Parathyroid adenoma (tissue), 2 donors: ENCODE results near the gene COX10.

Experiments
- H2AFZ ChIP-seq: fragments of 300-600 bp; sonication (generic); one replicate; pipeline ENCODE4 v1.7.0; 2017; ENCODE audit warnings: antibody characterized with exemption, mild to moderate bottlenecking
- H3K27ac ChIP-seq: fragments of 300-600 bp; sonication (generic); one replicate; pipeline ENCODE4 v1.7.0; 2017
- H3K27me3 ChIP-seq: fragments of 300-600 bp; sonication (generic); one replicate; pipeline ENCODE4 v1.7.0; 2017; ENCODE audit warnings: low read length; ENCODE audit not compliant: control insufficient read depth, insufficient read depth
- H3K36me3 ChIP-seq: fragments of 300-600 bp; sonication (generic); one replicate; pipeline ENCODE4 v1.7.0; 2017; ENCODE audit warnings: low read length; ENCODE audit not compliant: control insufficient read depth, insufficient read depth
- H3K4me1 ChIP-seq: fragments of 300-600 bp; sonication (generic); one replicate; pipeline ENCODE4 v1.7.0; 2017; ENCODE audit warnings: control low read depth
- H3K4me2 ChIP-seq: fragments of 300-600 bp; sonication (generic); one replicate; pipeline ENCODE4 v1.7.0; 2017; ENCODE audit warnings: low read length
- H3K4me3 ChIP-seq: fragments of 300-600 bp; sonication (generic); one replicate; pipeline ENCODE4 v1.7.0; 2017; ENCODE audit warnings: low read depth, low read length
- H3K79me2 ChIP-seq: fragments of 300-600 bp; sonication (generic); one replicate; pipeline ENCODE4 v1.7.0; 2017; ENCODE audit warnings: control low read depth
- H3K9ac ChIP-seq: fragments of 300-600 bp; sonication (generic); one replicate; pipeline ENCODE4 v1.7.0; 2017; ENCODE audit warnings: mild to moderate bottlenecking
- H3K9me3 ChIP-seq: fragments of 300-600 bp; sonication (generic); one replicate; pipeline ENCODE4 v1.7.0; 2017; ENCODE audit warnings: low read length; ENCODE audit not compliant: control insufficient read depth
- TF ChIP-seq, protein P1 (sequence below): fragments of 300-600 bp; sonication (generic); IDR thresholded peaks from one replicate; pipeline ENCODE4 v1.7.0; 2017; ENCODE audit warnings: antibody characterized with exemption, mild to moderate bottlenecking
- donor health status: primary hyperparathyroidism.

COX10 gene

DNA sequence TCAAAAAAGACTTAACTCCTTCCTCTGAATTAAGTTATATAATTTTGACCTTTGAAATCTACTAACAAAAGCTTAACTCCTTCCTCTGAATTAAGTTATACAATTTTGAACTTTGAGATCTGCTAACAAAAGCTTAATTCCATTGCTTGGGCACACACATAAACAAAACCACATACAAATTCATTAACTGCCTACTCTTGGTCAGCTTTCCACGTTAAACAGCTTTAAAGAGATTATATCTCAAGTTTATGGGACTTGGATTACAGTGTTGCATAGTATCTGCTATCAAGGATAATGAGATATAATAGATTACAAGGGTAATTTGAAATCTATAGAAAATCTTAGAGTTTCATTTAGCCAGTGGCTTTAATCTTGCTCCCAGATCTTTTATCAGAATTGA is 23.5 kb downstream of the COX10 start:
- TF ChIP-seq, protein P1, sequence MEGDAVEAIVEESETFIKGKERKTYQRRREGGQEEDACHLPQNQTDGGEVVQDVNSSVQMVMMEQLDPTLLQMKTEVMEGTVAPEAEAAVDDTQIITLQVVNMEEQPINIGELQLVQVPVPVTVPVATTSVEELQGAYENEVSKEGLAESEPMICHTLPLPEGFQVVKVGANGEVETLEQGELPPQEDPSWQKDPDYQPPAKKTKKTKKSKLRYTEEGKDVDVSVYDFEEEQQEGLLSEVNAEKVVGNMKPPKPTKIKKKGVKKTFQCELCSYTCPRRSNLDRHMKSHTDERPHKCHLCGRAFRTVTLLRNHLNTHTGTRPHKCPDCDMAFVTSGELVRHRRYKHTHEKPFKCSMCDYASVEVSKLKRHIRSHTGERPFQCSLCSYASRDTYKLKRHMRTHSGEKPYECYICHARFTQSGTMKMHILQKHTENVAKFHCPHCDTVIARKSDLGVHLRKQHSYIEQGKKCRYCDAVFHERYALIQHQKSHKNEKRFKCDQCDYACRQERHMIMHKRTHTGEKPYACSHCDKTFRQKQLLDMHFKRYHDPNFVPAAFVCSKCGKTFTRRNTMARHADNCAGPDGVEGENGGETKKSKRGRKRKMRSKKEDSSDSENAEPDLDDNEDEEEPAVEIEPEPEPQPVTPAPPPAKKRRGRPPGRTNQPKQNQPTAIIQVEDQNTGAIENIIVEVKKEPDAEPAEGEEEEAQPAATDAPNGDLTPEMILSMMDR = no peak
- Histone ChIP-seq H3K36me3 (no peaks in the 10 kb centered on the region), H3K4me3 (no peak overlapping the region), H3K4me2 (no peak overlapping the region), H3K9me3 (no peaks in the 10 kb centered on the region), H3K4me1 (peaks cover 3% of the 10 kb centered on the region), H3K27me3 (no peaks in the 10 kb centered on the region), H2AFZ (no peak overlapping the region), H3K9ac (no peak overlapping the region), H3K27ac (no peak overlapping the region), H3K79me2 (peaks cover 15% of the 10 kb centered on the region)

DNA sequence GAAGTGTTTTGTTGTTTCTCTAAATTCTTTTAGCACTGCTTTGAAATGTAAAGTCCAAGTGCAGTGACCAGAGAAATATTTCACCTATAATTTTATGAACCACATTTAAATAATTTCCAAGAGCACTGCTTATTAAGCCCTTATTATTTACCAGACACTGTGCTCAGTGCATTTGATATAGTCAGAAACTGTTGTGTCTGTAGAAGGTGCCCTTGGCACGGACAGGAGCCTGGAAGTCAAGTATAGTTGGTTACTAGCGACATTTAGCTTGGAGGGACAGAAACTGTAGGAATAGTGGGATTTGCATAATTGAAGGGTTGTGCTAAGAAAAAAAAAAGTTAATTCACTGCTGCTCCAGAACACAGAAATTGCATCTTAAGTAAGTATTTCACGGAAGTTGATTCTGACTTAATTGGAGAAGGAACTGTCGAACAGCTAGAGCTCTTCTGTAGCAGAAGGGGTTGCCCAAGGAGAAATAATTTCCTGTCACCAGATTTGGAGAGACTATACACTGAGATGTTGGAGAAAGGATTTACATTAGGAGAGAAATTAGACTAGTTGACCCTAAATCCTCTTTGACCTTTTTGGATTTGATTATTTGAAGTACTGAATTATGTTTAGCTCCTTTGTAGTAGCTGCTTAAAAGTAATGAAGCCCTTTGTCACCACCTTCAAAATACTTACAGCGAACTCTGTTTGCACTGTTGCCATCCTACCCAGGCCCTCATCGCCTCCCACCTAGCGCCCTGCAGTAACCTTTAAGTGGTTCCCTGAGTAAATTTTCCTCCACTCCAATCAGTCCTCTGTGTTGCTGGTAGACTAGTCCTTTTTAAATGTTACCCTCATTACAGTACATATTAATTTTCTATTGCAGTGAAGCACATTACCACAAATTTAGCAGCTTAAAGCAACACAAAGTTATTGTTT is 25.6 kb downstream of the COX10 start:
- no peak overlapping the region for H3K4me3 ChIP-seq
- no peak overlapping the region for H3K4me2 ChIP-seq
- H3K36me3 ChIP-seq = no peaks in the 10 kb centered on the region
- H3K9ac ChIP-seq = no peak overlapping the region
- no peak overlapping the region for H2AFZ ChIP-seq
- no peaks in the 10 kb centered on the region for H3K27me3 ChIP-seq
- peaks cover 15% of the 10 kb centered on the region for H3K79me2 ChIP-seq
- H3K27ac ChIP-seq = no peak overlapping the region
- H3K4me1 ChIP-seq = peaks cover 7% of the 10 kb centered on the region
- TF ChIP-seq, protein P1 = no peak
- no peaks in the 10 kb centered on the region for H3K9me3 ChIP-seq

DNA sequence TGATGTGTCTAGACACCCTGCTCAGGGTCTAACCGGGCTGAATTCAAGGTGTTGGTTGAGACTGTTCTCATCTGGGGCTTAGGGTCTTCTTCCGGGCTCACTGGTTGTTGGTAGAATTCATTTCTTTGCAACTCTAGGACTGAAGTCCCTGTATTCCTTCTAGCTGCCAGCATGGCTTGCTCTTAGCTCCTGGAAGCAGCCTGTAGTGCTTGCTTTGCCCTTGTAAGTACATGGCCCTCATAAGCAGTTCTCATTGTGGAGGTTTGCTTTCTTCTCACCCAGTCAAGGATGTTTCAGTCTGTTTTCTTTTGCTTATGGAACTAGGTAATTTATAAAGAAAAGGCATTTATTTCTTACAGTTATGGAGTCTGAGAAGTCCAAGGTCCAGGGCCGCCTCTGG is 26.3 kb downstream of the COX10 start:
- H3K27me3 ChIP-seq = no peaks in the 10 kb centered on the region
- H3K4me1 ChIP-seq = peaks cover 7% of the 10 kb centered on the region
- TF ChIP-seq, protein P1 = no peak
- H3K4me2 ChIP-seq = no peak overlapping the region
- H3K9me3 ChIP-seq = no peaks in the 10 kb centered on the region
- H3K4me3 ChIP-seq = no peak overlapping the region
- H3K36me3 ChIP-seq = no peaks in the 10 kb centered on the region
- H3K27ac ChIP-seq = no peak overlapping the region
- H3K9ac ChIP-seq = no peak overlapping the region
- H2AFZ ChIP-seq = no peak overlapping the region
- H3K79me2 ChIP-seq = peaks cover 15% of the 10 kb centered on the region

DNA sequence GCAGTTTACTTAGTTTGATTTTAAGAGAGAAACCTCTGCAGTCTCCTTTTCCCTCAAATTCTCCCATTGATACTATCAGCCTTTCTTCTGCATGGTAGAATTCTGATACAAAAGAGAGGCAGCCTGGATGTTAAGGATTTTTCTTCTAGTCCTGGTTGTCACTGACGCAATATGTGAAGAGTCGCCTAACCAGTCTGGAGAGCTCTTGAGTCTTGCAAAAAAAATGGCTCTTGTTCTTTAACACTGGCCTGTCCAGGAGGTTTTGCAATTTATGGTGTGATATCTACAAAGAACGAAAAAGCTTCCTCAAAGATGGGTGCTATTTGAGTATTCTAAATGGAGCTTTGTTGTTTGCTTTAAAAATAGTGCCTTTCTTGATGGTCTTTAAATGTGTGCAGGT is 28.9 kb downstream of the COX10 start:
- H3K36me3 ChIP-seq = no peaks in the 10 kb centered on the region
- H2AFZ ChIP-seq = no peak overlapping the region
- TF ChIP-seq, protein P1 = no peak
- no peaks in the 10 kb centered on the region for H3K9me3 ChIP-seq
- no peak overlapping the region for H3K9ac ChIP-seq
- no peak overlapping the region for H3K27ac ChIP-seq
- peaks cover 4% of the 10 kb centered on the region for H3K4me1 ChIP-seq
- no peaks in the 10 kb centered on the region for H3K27me3 ChIP-seq
- no peak overlapping the region for H3K4me2 ChIP-seq
- H3K79me2 ChIP-seq = peaks cover 9% of the 10 kb centered on the region
- no peak overlapping the region for H3K4me3 ChIP-seq

DNA sequence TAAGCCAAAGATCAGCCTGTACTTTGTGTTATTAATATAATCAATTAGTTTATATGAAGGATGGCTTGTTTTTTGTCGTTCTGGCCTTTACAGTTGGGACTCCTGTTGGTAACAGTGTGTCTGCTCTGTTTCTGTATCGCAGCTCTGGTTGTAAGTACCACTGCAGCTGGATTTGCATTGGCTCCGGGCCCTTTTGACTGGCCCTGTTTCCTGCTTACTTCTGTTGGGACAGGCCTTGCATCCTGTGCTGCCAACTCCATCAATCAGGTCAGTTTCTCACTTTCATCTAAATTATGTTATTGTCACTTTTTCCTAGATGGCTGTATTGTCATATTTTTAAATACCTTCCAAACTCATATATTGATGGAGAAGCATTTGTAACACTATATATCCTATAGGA is 32.7 kb downstream of the COX10 start:
- H3K36me3 ChIP-seq = no peaks in the 10 kb centered on the region
- H3K27me3 ChIP-seq = no peaks in the 10 kb centered on the region
- no peak overlapping the region for H2AFZ ChIP-seq
- peaks cover 4% of the 10 kb centered on the region for H3K4me1 ChIP-seq
- TF ChIP-seq, protein P1 = no peak
- H3K79me2 ChIP-seq = no peaks in the 10 kb centered on the region
- no peak overlapping the region for H3K9ac ChIP-seq
- H3K4me3 ChIP-seq = no peak overlapping the region
- no peaks in the 10 kb centered on the region for H3K9me3 ChIP-seq
- H3K27ac ChIP-seq = no peak overlapping the region
- no peak overlapping the region for H3K4me2 ChIP-seq
